Endothelial cell of umbilical vein (primary cell): ENCODE data around the gene SYNPO. TPM values are rescaled to one million over a fixed set of nuclear protein-coding genes. Genes with fewer than 3 reads are reported as not detected.

Experiments
- BruUV-seq: library from RNA; stranded (reverse); fragments of 400-500 nt; replicated peaks from 2 replicates; lab custom pipeline; 2021; lab: Mats Ljungman, UMichigan
- CTCF ChIA-PET: fragments of 300-600, 350-600 bp; sonication (Branson Sonifier 250); formaldehyde crosslinking; loops from one replicate; lab custom pipeline; 2021; ENCODE audit warnings: antibody characterized with exemption, inconsistent platforms; lab: Charles Lee
- POLR2A ChIA-PET: fragments of 300-600, 350-600 bp; sonication (Branson Sonifier 250); formaldehyde crosslinking; loops from one replicate; lab custom pipeline; 2021; ENCODE audit warnings: antibody characterized with exemption, inconsistent platforms; lab: Charles Lee
- DNase-seq: peaks from one replicate; pipeline ENCODE4 v3.0.0-alpha.2; 2011; ENCODE audit warnings: low read depth, low spot score
- FAIRE-seq: peaks from 2 replicates; lab custom pipeline; 2011; peaks lifted over from hg19 to GRCh38; lab: Jason Lieb, UNC
- H2AFZ ChIP-seq: 2 replicates; pipeline ENCODE4 v1.6.0; 2012; ENCODE audit warnings: low read depth, low read length, control low read depth, inconsistent platforms
- H3K27ac ChIP-seq: 2 replicates; pipeline ENCODE4 v1.5.1; 2011; ENCODE audit warnings: low read depth, mild to moderate bottlenecking, control low read depth, low read length, moderate library complexity; ENCODE audit not compliant: insufficient read depth
- H3K27me3 ChIP-seq, 2 experiments: 2 replicates each; pipeline versions ENCODE4 v1.6.0 to v1.6.1; 2011; ENCODE audit warnings: low read length in 2 of 2, mixed read lengths in 1 of 2; ENCODE audit not compliant: control insufficient read depth in 2 of 2, insufficient read depth in 2 of 2
- H3K36me3 ChIP-seq, 2 experiments: 2 replicates in 1 of 2; 3 replicates in 1 of 2; pipeline ENCODE4 v1.5.1; 2011; ENCODE audit warnings: low read length in 2 of 2, mild to moderate bottlenecking in 1 of 2, moderate library complexity in 1 of 2; ENCODE audit not compliant: control insufficient read depth in 2 of 2, insufficient read depth in 2 of 2; ENCODE audit errors: extremely low read depth in 1 of 2
- H3K4me1 ChIP-seq: 3 replicates; pipeline ENCODE4 v1.5.1; 2011; ENCODE audit warnings: mild to moderate bottlenecking, low read length; ENCODE audit not compliant: control insufficient read depth, insufficient read depth; ENCODE audit errors: extremely low read depth
- H3K4me2 ChIP-seq: 2 replicates; pipeline ENCODE4 v1.6.1; 2011; ENCODE audit warnings: low read length, control low read depth, mixed read lengths; ENCODE audit not compliant: insufficient read depth
- H3K4me3 ChIP-seq, 3 experiments: fragments of 200-600 bp in 1 of 3; sonication (generic), shearing (Covaris generic) in 1 of 3; replicated peaks in 1 of 3; 2 replicates each; pipeline ENCODE4 v1.5.1; 2011 to 2016; ENCODE audit warnings: control low read depth in 3 of 3, low read length in 3 of 3, mild to moderate bottlenecking in 2 of 3, inconsistent platforms in 1 of 3, low read depth in 1 of 3, moderate library complexity in 1 of 3; ENCODE audit not compliant: insufficient read depth in 1 of 3
- H3K79me2 ChIP-seq: 2 replicates; pipeline ENCODE4 v1.6.0; 2012; ENCODE audit warnings: low read length, inconsistent platforms; ENCODE audit not compliant: control insufficient read depth, insufficient read depth
- H3K9ac ChIP-seq: replicated peaks from 2 replicates; pipeline ENCODE3; 2011; ENCODE audit warnings: low read length, control low read depth; ENCODE audit not compliant: insufficient read depth; ENCODE audit errors: extremely low read depth
- H3K9me1 ChIP-seq: replicated peaks from 3 replicates; pipeline ENCODE4 v1.6.0; 2011; ENCODE audit warnings: mild to moderate bottlenecking, low read length; ENCODE audit not compliant: control insufficient read depth, insufficient read depth; ENCODE audit errors: extremely low read depth
- H3K9me3 ChIP-seq: replicated peaks from 2 replicates; pipeline ENCODE4 v1.5.1; 2012; ENCODE audit warnings: low read length, inconsistent platforms; ENCODE audit not compliant: control insufficient read depth, insufficient read depth
- H4K20me1 ChIP-seq: replicated peaks from 2 replicates; pipeline ENCODE3; 2011; ENCODE audit warnings: mild to moderate bottlenecking, low read length; ENCODE audit not compliant: control insufficient read depth, insufficient read depth; ENCODE audit errors: extremely low read depth
- CTCF ChIP-seq, 2 donors: IDR thresholded peaks; 1 replicate in 1 of 2; 2 replicates in 1 of 2; pipeline ENCODE4 v1.5.1; 2011; ENCODE audit warnings: low read length in 2 of 2, mild to moderate bottlenecking in 2 of 2, moderate library complexity in 2 of 2, control low read depth in 1 of 2, inconsistent platforms in 1 of 2, low read depth in 1 of 2; ENCODE audit not compliant: insufficient read depth in 1 of 2; ENCODE audit errors: extremely low read depth in 1 of 2
- EZH2 ChIP-seq: IDR thresholded peaks from 2 replicates; pipeline ENCODE4 v1.6.1; 2012; ENCODE audit warnings: borderline replicate concordance, low read depth, mild to moderate bottlenecking, moderate library complexity, low read length, inconsistent platforms; ENCODE audit not compliant: severe bottlenecking
- JUN ChIP-seq: IDR thresholded peaks from 2 replicates; pipeline ENCODE4 v1.6.1; 2011; ENCODE audit warnings: borderline replicate concordance, low read depth; ENCODE audit not compliant: insufficient read length, insufficient read depth
- MYC ChIP-seq: IDR thresholded peaks from one replicate; pipeline ENCODE4 v1.6.1; 2011; ENCODE audit warnings: mild to moderate bottlenecking, low read depth, low read length
- POLR2AphosphoS5 ChIP-seq: IDR thresholded peaks from 2 replicates; pipeline ENCODE4 v1.6.1; 2012; ENCODE audit warnings: low read depth, mild to moderate bottlenecking, control low read depth, low read length, moderate library complexity; ENCODE audit not compliant: insufficient read depth
- dilution Hi-C: fragments of 300-500 bp; cut with MboI; formaldehyde crosslinking; loops from one replicate; pipeline ENCODE4 v1.15.0; 2019; ENCODE audit warnings: low sequenced_read_pairs; ENCODE audit not compliant: extremely low pct_ligation_motif_present
- intact Hi-C: fragments of 100-400 bp; cut with micrococcal nuclease; formaldehyde crosslinking; loops from one replicate; pipeline ENCODE4 v1.10.0; 2022
- polyA plus RNA-seq, 4 experiments: library from polyadenylated mRNA; depleted of rRNA in 3 of 4; stranded (reverse) in 3 of 4; unstranded in 1 of 4; fragments of >200 nt; gene quantifications; 2 replicates each; pipeline versions ENCODE4 v1.2.1 to v1.2.3, GENCODE V29; 2011 to 2012; ENCODE audit warnings: missing spikeins in 1 of 4
- total RNA-seq: library from RNA; stranded (reverse); gene quantifications from 2 replicates; pipeline ENCODE4 v1.2.3, GENCODE V29; 2021

Gene SYNPO
- total and polyA plus RNA-seq, 2 donors (not counting 3 experiments of a cell fraction or from before 2014, with no cell fraction given) = 68.4 to 121 TPM

DNA sequence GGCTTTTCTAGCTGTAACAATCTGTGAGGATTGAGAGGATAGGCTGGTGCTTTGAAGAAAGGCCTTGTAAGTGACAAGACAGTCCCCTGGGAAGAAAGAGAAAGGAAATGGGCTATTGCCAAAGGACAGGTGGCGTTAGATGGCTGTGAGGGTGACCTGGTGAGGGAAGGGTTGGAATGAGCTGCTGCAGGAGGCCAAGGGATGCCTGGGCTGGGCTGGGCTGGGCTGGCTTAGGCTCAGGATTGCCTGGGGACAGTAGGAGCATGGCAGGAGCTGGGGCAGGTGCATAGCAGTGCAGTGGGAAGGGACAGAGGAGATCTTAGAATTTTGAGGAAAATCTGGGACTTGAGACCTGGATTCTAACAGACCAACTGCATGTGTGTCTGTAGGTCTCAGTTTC is 10.9 kb downstream of the SYNPO start:
- Histone ChIP-seq H3K36me3 (peaks cover 17 to 65% of the 10 kb centered on the region in 2 experiments), H3K4me2 (no peak overlapping the region), H3K4me1 (no peaks in the 10 kb centered on the region), H3K9me1 (no peaks in the 10 kb centered on the region), H3K79me2 (peaks cover 34% of the 10 kb centered on the region), H3K27ac (no peak overlapping the region), H4K20me1 (no peaks in the 10 kb centered on the region), H3K9ac (no peak overlapping the region), H3K4me3 (no peak overlapping the region), H3K9me3 (no peaks in the 10 kb centered on the region), H2AFZ (no peak overlapping the region), H3K27me3 (no peaks in the 10 kb centered on the region)
- TF ChIP-seq CTCF (IDR thresholded peaks at IDR 0.05; ENCODE audit: extremely low read depth in 1 of 2, insufficient read depth in 1 of 2, low read depth in 1 of 2, low read length in 2 of 2) (no peak), POLR2AphosphoS5 (peak; percentile 13)
- BruUV-seq = no TSS peak
- POLR2A ChIA-PET = no interaction called here
- DNase-seq (no peak), FAIRE-seq (no peak)
- dilution Hi-C loops = no loop called here
- intact Hi-C loops = no loop called here
- CTCF ChIA-PET = interaction anchor here (1.1 to 9.0 kb wide), 4 partner anchors 9 to 150 kb away, joined by 5 to 123 read pairs (median 24); partner anchors contain the start of gene SYNPO

GRCh38 chr5:150651924-150652671 is 11.6 kb downstream of the SYNPO start:
- H3K79me2 ChIP-seq = peaks cover 30% of the 10 kb centered on the region
- no peaks in the 10 kb centered on the region for H3K9me1 ChIP-seq
- no peaks in the 10 kb centered on the region for H3K27me3 ChIP-seq
- BruUV-seq = no TSS peak
- no peak overlapping the region for H3K9ac ChIP-seq
- H4K20me1 ChIP-seq = no peaks in the 10 kb centered on the region
- dilution Hi-C loops = no loop called here
- no peaks in the 10 kb centered on the region for H3K4me1 ChIP-seq
- no peak for DNase-seq
- intact Hi-C loops = no loop called here
- ChIA-PET CTCF (interaction anchor here (0.5 to 9.0 kb wide), 7 partner anchors 9 to 149 kb away, joined by 3 to 123 read pairs (median 7); partner anchors contain the start of gene SYNPO), POLR2A (no interaction called here)
- no peak overlapping the region for H3K27ac ChIP-seq
- H3K36me3 ChIP-seq = peaks cover 17 to 66% of the 10 kb centered on the region in 2 experiments
- no peak overlapping the region for H3K4me3 ChIP-seq
- H3K9me3 ChIP-seq = no peaks in the 10 kb centered on the region
- TF ChIP-seq MYC = no peak
- TF ChIP-seq JUN = no peak
- no peak for TF ChIP-seq EZH2
- TF ChIP-seq POLR2AphosphoS5 = no peak
- H3K4me2 ChIP-seq = no peak overlapping the region
- no peak overlapping the region for H2AFZ ChIP-seq
- no peak for FAIRE-seq
